Measurements from ENCODE around the gene CKMT2. TPM values are rescaled to one million over a fixed set of nuclear protein-coding genes. Genes with fewer than 3 reads are reported as not detected.

The CKMT2 gene
- polyA plus RNA-seq (2013, experiment 1 of 2) = not detected
- not detected for polyA plus RNA-seq (2013, experiment 2 of 2)

GRCh38 chr5:81233080-81233634, at the start of gene CKMT2:
Gene CKMT2, plus strand, starts transcription at chr5:81233322. Its CDS starts 17,811 bp downstream, at chr5:81251133.
- Histone ChIP-seq H3K36me3 (ENCODE audit: control insufficient read depth, insufficient read depth, low read length) (no peaks in the 10 kb centered on the region), H3K27ac (ENCODE audit: low read depth, low read length, severe bottlenecking) (no peak within 1 kb of the TSS), H3K9me3 (ENCODE audit: control insufficient read depth, low read length) (no peaks in the 10 kb centered on the region), H3K4me3 (ENCODE audit: extremely low read depth, insufficient read depth, low read length, poor library complexity, severe bottlenecking) (peak within 1 kb of the TSS; percentile 14), H3K4me1 (ENCODE audit: control insufficient read depth, insufficient read depth, low read length, poor library complexity, severe bottlenecking) (peaks cover 6% of the 10 kb centered on the region)
- WGBS, 2 experiments (ENCODE audit: insufficient coverage in 2 of 2) = 11 to 16% methylated on average over 24 to 25 of the region's 28 CpGs

GRCh38 chr5:81183811-81184748, 49.0 kb upstream of the CKMT2 start:
- Histone ChIP-seq H3K36me3 (ENCODE audit: control insufficient read depth, insufficient read depth, low read length) (no peaks in the 10 kb centered on the region), H3K4me3 (ENCODE audit: extremely low read depth, insufficient read depth, low read length, poor library complexity, severe bottlenecking) (no peak overlapping the region), H3K27ac (ENCODE audit: low read depth, low read length, severe bottlenecking) (peak overlapping the region; percentile 87), H3K4me1 (ENCODE audit: control insufficient read depth, insufficient read depth, low read length, poor library complexity, severe bottlenecking) (peaks cover 2% of the 10 kb centered on the region), H3K9me3 (ENCODE audit: control insufficient read depth, low read length) (no peaks in the 10 kb centered on the region)
- WGBS, 2 experiments (ENCODE audit: insufficient coverage in 2 of 2) = 83 to 89% methylated on average over 10 to 11 of the region's 11 CpGs

GRCh38 chr5:81184749-81185110, 48.4 kb upstream of the CKMT2 start:
- Histone ChIP-seq H3K27ac (ENCODE audit: low read depth, low read length, severe bottlenecking) (peak overlapping the region; percentile 87), H3K4me1 (ENCODE audit: control insufficient read depth, insufficient read depth, low read length, poor library complexity, severe bottlenecking) (peaks cover 2% of the 10 kb centered on the region)
- WGBS, 2 experiments (ENCODE audit: insufficient coverage in 2 of 2) = 77 to 88% methylated on average over 5 to 6 of the region's 6 CpGs

GRCh38 chr5:81187885-81188284, 45.2 kb upstream of the CKMT2 start:
- H3K9me3 ChIP-seq (ENCODE audit: control insufficient read depth, low read length) = no peaks in the 10 kb centered on the region

More at GRCh38 chr5:81184749-81185110, 48.4 kb upstream of the CKMT2 start:
- H3K9me3 ChIP-seq (ENCODE audit: control insufficient read depth, low read length) = no peaks in the 10 kb centered on the region
- H3K36me3 ChIP-seq (ENCODE audit: control insufficient read depth, insufficient read depth, low read length) = no peaks in the 10 kb centered on the region
- no peak overlapping the region for H3K4me3 ChIP-seq (ENCODE audit: extremely low read depth, insufficient read depth, low read length, poor library complexity, severe bottlenecking)

GRCh38 chr5:81188962-81189361, 44.2 kb upstream of the CKMT2 start:
- H3K4me3 ChIP-seq (ENCODE audit: extremely low read depth, insufficient read depth, low read length, poor library complexity, severe bottlenecking) = no peak overlapping the region
- 65 to 73% methylated on average over 2 to 3 of the region's 6 CpGs for WGBS, 2 experiments (ENCODE audit: insufficient coverage in 2 of 2)

More at GRCh38 chr5:81187885-81188284, 45.2 kb upstream of the CKMT2 start:
- Histone ChIP-seq H3K27ac (ENCODE audit: low read depth, low read length, severe bottlenecking) (no peak overlapping the region), H3K4me3 (ENCODE audit: extremely low read depth, insufficient read depth, low read length, poor library complexity, severe bottlenecking) (no peak overlapping the region), H3K4me1 (ENCODE audit: control insufficient read depth, insufficient read depth, low read length, poor library complexity, severe bottlenecking) (no peaks in the 10 kb centered on the region), H3K36me3 (ENCODE audit: control insufficient read depth, insufficient read depth, low read length) (no peaks in the 10 kb centered on the region)
- WGBS, 2 experiments (ENCODE audit: insufficient coverage in 2 of 2) = 74 to 77% methylated on average over 6 of the region's 6 CpGs

GRCh38 chr5:81189875-81190498, 43.1 kb upstream of the CKMT2 start:
- Histone ChIP-seq H3K27ac (ENCODE audit: low read depth, low read length, severe bottlenecking) (no peak overlapping the region), H3K9me3 (ENCODE audit: control insufficient read depth, low read length) (no peaks in the 10 kb centered on the region), H3K36me3 (ENCODE audit: control insufficient read depth, insufficient read depth, low read length) (no peaks in the 10 kb centered on the region), H3K4me1 (ENCODE audit: control insufficient read depth, insufficient read depth, low read length, poor library complexity, severe bottlenecking) (no peaks in the 10 kb centered on the region), H3K4me3 (ENCODE audit: extremely low read depth, insufficient read depth, low read length, poor library complexity, severe bottlenecking) (no peak overlapping the region)
- WGBS, 2 experiments (ENCODE audit: insufficient coverage in 2 of 2) = 88 to 96% methylated on average over 13 of the region's 14 CpGs

More at GRCh38 chr5:81188962-81189361, 44.2 kb upstream of the CKMT2 start:
- Histone ChIP-seq H3K9me3 (ENCODE audit: control insufficient read depth, low read length) (no peaks in the 10 kb centered on the region), H3K36me3 (ENCODE audit: control insufficient read depth, insufficient read depth, low read length) (no peaks in the 10 kb centered on the region), H3K27ac (ENCODE audit: low read depth, low read length, severe bottlenecking) (no peak overlapping the region), H3K4me1 (ENCODE audit: control insufficient read depth, insufficient read depth, low read length, poor library complexity, severe bottlenecking) (no peaks in the 10 kb centered on the region)

GRCh38 chr5:81191726-81192372, 41.3 kb upstream of the CKMT2 start:
- no peak overlapping the region for H3K27ac ChIP-seq (ENCODE audit: low read depth, low read length, severe bottlenecking)
- peaks cover 5% of the 10 kb centered on the region for H3K4me1 ChIP-seq (ENCODE audit: control insufficient read depth, insufficient read depth, low read length, poor library complexity, severe bottlenecking)
- no peaks in the 10 kb centered on the region for H3K36me3 ChIP-seq (ENCODE audit: control insufficient read depth, insufficient read depth, low read length)
- H3K4me3 ChIP-seq (ENCODE audit: extremely low read depth, insufficient read depth, low read length, poor library complexity, severe bottlenecking) = no peak overlapping the region
- WGBS, 2 experiments (ENCODE audit: insufficient coverage in 2 of 2) = 95% methylated on average over 6 of the region's 9 CpGs
- H3K9me3 ChIP-seq (ENCODE audit: control insufficient read depth, low read length) = no peaks in the 10 kb centered on the region

- no peaks in the 10 kb centered on the region for H3K36me3 ChIP-seq (ENCODE audit: control insufficient read depth, insufficient read depth, low read length)
- no peak overlapping the region for H3K27ac ChIP-seq (ENCODE audit: low read depth, low read length, severe bottlenecking)
- WGBS, 2 experiments (ENCODE audit: insufficient coverage in 2 of 2) = 56% methylated on average over 7 of the region's 8 CpGs; no CpG with 5 or more reads in 1 of the 2 experiments
- no peaks in the 10 kb centered on the region for H3K9me3 ChIP-seq (ENCODE audit: control insufficient read depth, low read length)
- peaks cover 5% of the 10 kb centered on the region for H3K4me1 ChIP-seq (ENCODE audit: control insufficient read depth, insufficient read depth, low read length, poor library complexity, severe bottlenecking)
- no peak overlapping the region for H3K4me3 ChIP-seq (ENCODE audit: extremely low read depth, insufficient read depth, low read length, poor library complexity, severe bottlenecking)
Measured at GRCh38 chr5:81192373-81192750, 40.8 kb upstream of the CKMT2 start.

GRCh38 chr5:81194633-81195334, 38.3 kb upstream of the CKMT2 start:
- 25 to 27% methylated on average over 26 to 28 of the region's 31 CpGs for WGBS, 2 experiments (ENCODE audit: insufficient coverage in 2 of 2)
- no peak overlapping the region for H3K4me3 ChIP-seq (ENCODE audit: extremely low read depth, insufficient read depth, low read length, poor library complexity, severe bottlenecking)

More at GRCh38 chr5:81194633-81195334, 38.3 kb upstream of the CKMT2 start:
- peaks cover 5% of the 10 kb centered on the region for H3K4me1 ChIP-seq (ENCODE audit: control insufficient read depth, insufficient read depth, low read length, poor library complexity, severe bottlenecking)
- no peaks in the 10 kb centered on the region for H3K36me3 ChIP-seq (ENCODE audit: control insufficient read depth, insufficient read depth, low read length)
- H3K27ac ChIP-seq (ENCODE audit: low read depth, low read length, severe bottlenecking) = no peak overlapping the region
- H3K9me3 ChIP-seq (ENCODE audit: control insufficient read depth, low read length) = no peaks in the 10 kb centered on the region

All from mesodermal cell (in vitro differentiated cells).